MM.1S (cell line): ENCODE measurements around the gene CCDC190.

Experiments
- DNase-seq: peaks from one replicate; pipeline ENCODE4 v3.0.0-alpha.2; 2015
- H2AFZ ChIP-seq: fragments of 300-600 bp; sonication (generic); 2 replicates; pipeline ENCODE4 v1.6.0; 2016; ENCODE audit warnings: antibody characterized with exemption, low read length
- H3F3A ChIP-seq: fragments of 300-600 bp; sonication (generic); 2 replicates; pipeline ENCODE4 v1.6.1; 2016; ENCODE audit warnings: mild to moderate bottlenecking, antibody characterized with exemption, low read length, moderate library complexity, mixed read lengths; ENCODE audit not compliant: insufficient read depth
- H3K27ac ChIP-seq: fragments of 300-600 bp; sonication (generic); 2 replicates; pipeline ENCODE4 v1.5.1; 2016; ENCODE audit warnings: mild to moderate bottlenecking, low read length
- H3K27me3 ChIP-seq: fragments of 300-600 bp; sonication (generic); replicated peaks from 2 replicates; pipeline ENCODE4 v1.6.0; 2016; ENCODE audit warnings: low read length; ENCODE audit not compliant: insufficient read depth
- H3K36me3 ChIP-seq: fragments of 300-600 bp; sonication (generic); replicated peaks from 2 replicates; pipeline ENCODE4 v1.6.1; 2016; ENCODE audit warnings: mild to moderate bottlenecking, low read length, mixed read lengths; ENCODE audit not compliant: insufficient read depth
- H3K4me1 ChIP-seq: fragments of 300-600 bp; sonication (generic); 2 replicates; pipeline ENCODE4 v1.6.1; 2016; ENCODE audit warnings: low read length, mixed read lengths
- H3K4me2 ChIP-seq: fragments of 300-600 bp; sonication (generic); 2 replicates; pipeline ENCODE4 v1.6.0; 2016; ENCODE audit warnings: low read depth, low read length
- H3K4me3 ChIP-seq: fragments of 300-600 bp; sonication (generic); 2 replicates; pipeline ENCODE4 v1.5.1; 2016; ENCODE audit warnings: low read length, mixed read lengths
- H3K79me2 ChIP-seq: fragments of 300-600 bp; sonication (generic); 2 replicates; pipeline ENCODE4 v1.6.1; 2016; ENCODE audit warnings: mixed run types, low read length, mixed read lengths
- H3K9ac ChIP-seq: fragments of 300-600 bp; sonication (generic); 2 replicates; pipeline ENCODE4 v1.6.1; 2016; ENCODE audit warnings: low read length, mixed read lengths
- H3K9me2 ChIP-seq: fragments of 300-600 bp; sonication (generic); replicated peaks from 2 replicates; pipeline ENCODE4 v1.6.1; 2016; ENCODE audit warnings: mild to moderate bottlenecking, low read length, mixed read lengths; ENCODE audit not compliant: insufficient read depth
- H3K9me3 ChIP-seq: fragments of 300-600 bp; sonication (generic); replicated peaks from 2 replicates; pipeline ENCODE4 v1.6.1; 2016; ENCODE audit warnings: mild to moderate bottlenecking, low read length, mixed read lengths; ENCODE audit not compliant: insufficient read depth
- H4K20me1 ChIP-seq: fragments of 300-600 bp; sonication (generic); 2 replicates; pipeline ENCODE4 v1.6.1; 2016; ENCODE audit warnings: mild to moderate bottlenecking, low read length, moderate library complexity, mixed read lengths; ENCODE audit not compliant: insufficient read depth
- CTCF ChIP-seq: fragments of 300-600 bp; sonication (generic); IDR thresholded peaks from 2 replicates; pipeline ENCODE4 v1.5.1; 2016; ENCODE audit warnings: antibody characterized with exemption, low read length, mixed read lengths
- EZH2 ChIP-seq: fragments of 300-600 bp; sonication (generic); optimal IDR thresholded peaks from 2 replicates; pipeline ENCODE3; 2017; ENCODE audit warnings: low read depth, mild to moderate bottlenecking, antibody characterized with exemption, low read length, mixed read lengths
- EZH2phosphoT487 ChIP-seq: fragments of 300-600 bp; sonication (generic); IDR thresholded peaks from 2 replicates; pipeline ENCODE4 v1.6.1; 2018; ENCODE audit warnings: antibody characterized with exemption, low read length

CCDC190 gene

GRCh38 chr1:162840250-162840839 lies 20.6 kb downstream of the CCDC190 start:
- H3K27ac ChIP-seq = no peak overlapping the region
- no peaks in the 10 kb centered on the region for H3K27me3 ChIP-seq
- H4K20me1 ChIP-seq = no peaks in the 10 kb centered on the region
- no peaks in the 10 kb centered on the region for H3K79me2 ChIP-seq
- no peak overlapping the region for H3K4me3 ChIP-seq
- TF ChIP-seq CTCF = no peak
- TF ChIP-seq EZH2 = no peak
- no peak for TF ChIP-seq EZH2phosphoT487
- no peak overlapping the region for H3K9ac ChIP-seq
- H2AFZ ChIP-seq = no peak overlapping the region
- H3K4me2 ChIP-seq = no peak overlapping the region
- peaks cover 21% of the 10 kb centered on the region for H3K4me1 ChIP-seq
- H3K9me2 ChIP-seq = no peaks in the 10 kb centered on the region
- H3F3A ChIP-seq = peaks cover 21% of the 10 kb centered on the region
- H3K36me3 ChIP-seq = no peaks in the 10 kb centered on the region
- DNase-seq = no peak
- no peaks in the 10 kb centered on the region for H3K9me3 ChIP-seq

DNA sequence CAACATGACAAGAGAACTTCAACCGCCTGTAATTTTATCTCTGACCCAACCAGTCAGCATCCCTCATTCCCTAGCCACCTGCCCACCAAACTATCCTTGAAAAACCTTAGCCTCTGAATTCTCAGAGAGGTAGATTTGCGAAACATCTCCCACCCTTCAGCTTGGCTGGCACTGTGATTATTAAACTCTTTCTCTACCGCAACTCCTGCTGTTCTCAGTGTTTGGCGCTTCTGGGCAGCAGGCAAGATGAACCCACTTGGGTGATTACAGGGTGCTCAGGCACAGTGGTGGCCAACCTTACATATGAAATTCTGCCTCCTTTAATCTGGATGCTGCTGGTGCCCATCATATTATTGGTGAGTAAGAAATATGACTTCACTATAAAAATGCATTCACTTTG lies 22.1 kb downstream of the CCDC190 start:
- H3K9ac ChIP-seq = no peak overlapping the region
- no peak for DNase-seq
- no peaks in the 10 kb centered on the region for H3K36me3 ChIP-seq
- no peak overlapping the region for H2AFZ ChIP-seq
- no peaks in the 10 kb centered on the region for H3K9me3 ChIP-seq
- peaks cover 36% of the 10 kb centered on the region for H3F3A ChIP-seq
- no peak overlapping the region for H3K4me2 ChIP-seq
- H3K9me2 ChIP-seq = no peaks in the 10 kb centered on the region
- TF ChIP-seq EZH2phosphoT487 (no peak), EZH2 (no peak), CTCF (no peak)
- H3K27me3 ChIP-seq = no peaks in the 10 kb centered on the region
- H3K4me3 ChIP-seq = no peak overlapping the region
- H3K79me2 ChIP-seq = no peaks in the 10 kb centered on the region
- peaks cover 34% of the 10 kb centered on the region for H3K4me1 ChIP-seq
- H3K27ac ChIP-seq = no peak overlapping the region
- H4K20me1 ChIP-seq = no peaks in the 10 kb centered on the region

DNA sequence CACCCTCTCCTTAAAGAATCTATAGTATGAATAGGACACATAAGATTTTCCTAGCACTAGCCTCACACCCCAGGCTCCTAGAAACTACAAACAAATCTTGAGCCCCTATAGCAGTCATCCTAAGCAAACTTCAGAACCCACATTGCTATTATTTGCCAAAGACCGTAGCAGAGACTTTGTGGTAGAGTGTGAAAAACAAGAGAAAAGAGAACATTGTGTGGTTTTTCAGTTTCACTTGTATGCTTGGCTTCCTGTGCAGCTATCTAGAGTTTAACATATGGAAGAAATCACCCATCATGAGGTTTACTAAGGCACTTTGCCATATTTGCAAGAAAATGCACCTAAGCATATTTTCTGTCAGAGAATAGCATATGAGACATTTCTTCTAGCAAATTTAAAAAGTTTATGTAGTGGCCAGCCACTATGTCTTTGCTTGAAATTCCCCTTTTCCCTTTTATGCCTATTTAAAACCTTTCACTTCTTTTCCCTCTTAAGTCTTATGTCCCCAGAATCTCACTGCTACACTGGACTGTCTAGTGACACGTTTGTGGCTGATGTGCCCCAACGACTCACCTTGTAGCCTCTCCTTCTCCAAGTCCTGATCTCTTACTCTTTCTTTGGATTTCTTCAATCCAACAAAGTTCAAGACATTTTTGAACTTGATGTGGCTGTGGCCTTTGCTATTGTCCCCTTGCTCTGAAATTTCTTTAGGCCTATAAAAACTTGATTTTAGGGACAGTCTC lies 25.6 kb downstream of the CCDC190 start:
- Histone ChIP-seq H2AFZ (peak overlapping the region; percentile 41), H4K20me1 (no peaks in the 10 kb centered on the region), H3K9me2 (no peaks in the 10 kb centered on the region), H3K9ac (peak overlapping the region; percentile 43), H3K9me3 (no peaks in the 10 kb centered on the region), H3K4me3 (peak overlapping the region; percentile 16), H3K4me2 (peak overlapping the region; percentile 69), H3K27ac (peak overlapping the region; percentile 87), H3K27me3 (no peaks in the 10 kb centered on the region), H3K79me2 (no peaks in the 10 kb centered on the region), H3F3A (peaks cover 37% of the 10 kb centered on the region), H3K4me1 (peaks cover 38% of the 10 kb centered on the region), H3K36me3 (no peaks in the 10 kb centered on the region)
- TF ChIP-seq EZH2 (no peak), CTCF (no peak), EZH2phosphoT487 (no peak)
- peak; percentile 97 for DNase-seq
